Mucosa of rectum (tissue), 2 donors: ENCODE measurements around the gene DNAJC15.
"Not testable (repeated sequence)": the region's sequence is repeated elsewhere in the genome, so short reads cannot be mapped to it uniquely, and the experiment has no call there.

Source experiments
- H3K27ac ChIP-seq, 2 donors: one replicate each; pipeline ENCODE4 v1.7.0; 2013; ENCODE audit warnings: inconsistent platforms in 2 of 2, low read depth in 2 of 2, low read length in 2 of 2
- H3K27me3 ChIP-seq, 2 donors: one replicate each; pipeline ENCODE4 v1.7.0; 2013; ENCODE audit warnings: low read length in 2 of 2; ENCODE audit not compliant: control insufficient read depth in 2 of 2, insufficient read depth in 2 of 2
- H3K36me3 ChIP-seq, 2 donors: one replicate each; pipeline ENCODE4 v1.7.0; 2013; ENCODE audit warnings: low read length in 2 of 2; ENCODE audit not compliant: control insufficient read depth in 2 of 2, insufficient read depth in 2 of 2
- H3K4me1 ChIP-seq, 2 donors: one replicate each; pipeline ENCODE4 v1.7.0; 2013; ENCODE audit warnings: low read length in 2 of 2, mild to moderate bottlenecking in 1 of 2; ENCODE audit not compliant: control insufficient read depth in 2 of 2, insufficient read depth in 2 of 2
- H3K4me3 ChIP-seq, 2 donors: one replicate each; pipeline ENCODE4 v1.7.0; 2013; ENCODE audit warnings: low read length in 2 of 2
- H3K9ac ChIP-seq, 2 donors: one replicate each; pipeline ENCODE4 v1.7.0; 2013; ENCODE audit warnings: low read length in 2 of 2, low read depth in 1 of 2, mild to moderate bottlenecking in 1 of 2
- H3K9me3 ChIP-seq, 2 donors: one replicate each; pipeline ENCODE4 v1.7.0; 2013; ENCODE audit warnings: low read length in 2 of 2; ENCODE audit not compliant: control insufficient read depth in 2 of 2
- donor health status: healthy.
- donor health status: Normal muscosa, but diverticular disease.

Gene DNAJC15

DNA sequence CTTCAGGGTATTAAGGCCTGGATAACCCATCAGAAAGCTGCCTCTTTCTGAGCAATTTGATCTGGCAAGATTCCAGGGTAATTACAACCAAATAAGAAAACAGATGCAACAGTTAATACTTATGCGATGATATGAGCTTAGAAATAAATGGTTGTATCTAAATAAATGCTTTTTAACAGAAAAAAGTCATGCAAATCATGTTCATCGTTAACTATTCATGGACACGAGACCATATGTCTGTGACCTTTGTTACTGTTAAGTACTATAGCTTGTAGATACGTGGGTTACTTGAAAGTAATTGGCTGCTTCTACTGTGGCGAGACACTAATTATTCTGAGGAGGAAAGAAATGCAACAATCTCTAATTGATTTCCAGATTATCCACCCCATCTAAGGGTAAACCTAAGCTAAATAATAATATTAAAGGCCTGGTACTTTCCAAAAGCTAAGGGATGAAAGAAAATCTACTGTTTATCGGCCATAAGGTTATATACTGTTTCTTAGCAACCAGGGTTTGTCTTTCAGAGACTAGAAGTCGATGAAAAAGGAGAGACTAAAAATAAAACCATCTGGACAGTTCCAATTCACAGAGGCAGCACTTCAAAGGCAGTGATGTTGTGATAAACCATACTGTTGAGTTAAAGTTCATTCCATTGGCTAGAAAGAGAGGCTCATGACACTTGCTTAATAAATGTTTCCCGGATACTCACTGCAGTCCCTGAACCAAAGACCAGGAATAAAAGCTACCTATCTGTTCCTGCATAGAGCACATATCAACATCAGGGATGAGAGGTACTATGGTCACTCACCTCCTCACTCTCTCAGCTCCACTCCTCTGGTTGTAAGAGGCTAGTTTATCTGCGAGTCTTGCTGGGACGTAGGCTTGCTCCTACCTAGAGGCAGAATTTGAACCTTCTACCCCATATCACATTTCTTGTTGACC, 32.8 kb upstream of the DNAJC15 start:
- Histone ChIP-seq H3K27ac (peak overlapping the region; percentile 46 to 88), H3K4me1 (peaks cover 19 to 25% of the 10 kb centered on the region in 2 donors), H3K9me3 (no peaks in the 10 kb centered on the region), H3K9ac (peak overlapping the region; percentile 34 to 51), H3K27me3 (no peaks in the 10 kb centered on the region), H3K36me3 (no peaks in the 10 kb centered on the region), H3K4me3 (peak overlapping the region; percentile 85 to 92)

GRCh38 chr13:42991233-42991897, 32.0 kb upstream of the DNAJC15 start:
- Histone ChIP-seq H3K4me1 (peaks cover 15 to 20% of the 10 kb centered on the region in 2 donors), H3K4me3 (peak overlapping the region; percentile 85 to 92), H3K27ac (peak overlapping the region; percentile 88), H3K9ac (peak overlapping the region; percentile 68 to 86)
- not testable (repeated sequence) for H3K27me3 ChIP-seq, H3K36me3 ChIP-seq, H3K9me3 ChIP-seq

DNA sequence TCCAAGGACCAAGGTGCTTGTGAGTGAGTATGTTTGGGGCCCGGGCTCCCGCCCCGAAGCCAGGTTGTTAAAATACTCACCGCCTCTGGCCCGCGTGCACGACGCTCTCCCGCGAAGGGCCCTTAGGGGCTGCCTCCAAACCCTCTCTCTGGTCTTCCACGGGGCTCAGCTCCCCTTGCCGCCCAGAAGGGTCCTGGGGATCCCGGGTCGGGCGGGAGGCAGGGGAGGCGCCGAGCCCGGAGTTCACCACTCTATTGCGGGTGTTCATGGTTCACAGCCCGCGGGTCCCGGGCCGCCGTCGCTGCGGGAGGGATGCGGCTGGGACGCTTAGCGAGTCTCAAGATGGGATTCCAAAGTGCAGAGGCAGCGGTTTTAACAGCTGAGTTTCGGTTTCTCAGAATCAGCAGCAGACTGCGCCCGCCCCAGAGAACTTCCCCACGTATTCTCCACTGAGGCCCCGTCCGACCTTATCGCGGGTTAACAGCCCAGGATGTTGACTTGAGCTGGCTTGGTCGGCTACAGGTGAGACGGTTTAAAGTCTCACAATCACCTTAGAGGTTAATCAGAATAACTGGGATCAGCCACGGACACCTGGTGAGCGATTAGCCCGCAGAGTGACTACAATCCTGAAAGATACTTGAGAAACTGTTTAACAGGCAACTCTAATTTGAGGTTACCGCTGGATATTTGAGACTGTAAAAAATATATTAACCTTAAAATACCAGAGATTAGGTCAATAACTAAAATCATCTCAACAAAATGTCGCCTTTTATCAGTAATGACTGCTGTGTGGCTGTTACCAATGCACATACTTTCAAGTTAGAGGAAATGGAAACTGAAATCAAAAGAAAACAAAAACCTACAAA, 31.3 kb upstream of the DNAJC15 start, which contains the start of gene EPSTI1:
Gene EPSTI1 (minus strand): TSS at position 344 of the 866 bp plus-strand sequence. CDS start 76 bp downstream, at position 268.
- Histone ChIP-seq H3K9ac (peak within 1 kb of the TSS; percentile 68 to 86), H3K4me3 (peak within 1 kb of the TSS; percentile 85 to 92), H3K4me1 (peaks cover 15 to 20% of the 10 kb centered on the region in 2 donors), H3K27ac (peak within 1 kb of the TSS; percentile 88), H3K9me3 (no peaks in the 10 kb centered on the region), H3K27me3 (no peaks in the 10 kb centered on the region), H3K36me3 (no peaks in the 10 kb centered on the region)

GRCh38 chr13:42992764-42993122, 30.6 kb upstream of the DNAJC15 start:
- Histone ChIP-seq H3K9me3 (no peaks in the 10 kb centered on the region), H3K27me3 (no peaks in the 10 kb centered on the region), H3K36me3 (no peaks in the 10 kb centered on the region), H3K4me1 (peaks cover 15 to 20% of the 10 kb centered on the region in 2 donors), H3K4me3 (peak overlapping the region; percentile 85 to 92), H3K27ac (peak overlapping the region; percentile 88), H3K9ac (peak overlapping the region; percentile 68 to 86)

DNA sequence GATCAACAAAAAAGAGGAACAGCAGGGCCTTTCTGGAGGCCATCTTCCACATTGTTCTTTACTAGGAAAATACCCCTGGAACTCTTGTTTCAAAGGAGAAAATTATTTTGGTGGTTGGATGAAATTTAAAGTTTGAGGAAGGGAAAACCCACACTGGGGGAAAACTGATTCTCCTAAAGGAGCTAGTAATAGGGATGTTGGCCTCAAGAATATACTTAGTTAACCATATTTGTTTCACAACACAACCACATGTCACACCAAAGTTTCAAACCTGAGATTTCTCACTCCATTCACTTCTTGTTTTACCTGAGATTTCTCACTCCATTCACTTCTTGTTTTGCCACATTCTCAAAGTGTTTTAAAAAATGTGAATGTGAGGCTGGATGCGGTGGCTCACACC, 28.5 kb upstream of the DNAJC15 start:
- Histone ChIP-seq H3K9me3 (no peaks in the 10 kb centered on the region), H3K27ac (no peak overlapping the region), H3K4me1 (peaks cover 15 to 20% of the 10 kb centered on the region in 2 donors), H3K4me3 (no peak overlapping the region), H3K36me3 (no peaks in the 10 kb centered on the region), H3K9ac (no peak overlapping the region), H3K27me3 (no peaks in the 10 kb centered on the region)

- Histone ChIP-seq H3K4me3 (no peak overlapping the region), H3K27ac (no peak overlapping the region), H3K9me3 (no peaks in the 10 kb centered on the region), H3K27me3 (no peaks in the 10 kb centered on the region), H3K4me1 (peaks cover 4% of the 10 kb centered on the region in 2 donors), H3K36me3 (no peaks in the 10 kb centered on the region), H3K9ac (no peak overlapping the region)
Observed at GRCh38 chr13:42996584-42996983, 26.8 kb upstream of the DNAJC15 start.

GRCh38 chr13:42997381-42997780, 26.0 kb upstream of the DNAJC15 start:
- no peak overlapping the region for H3K9ac ChIP-seq
- no peaks in the 10 kb centered on the region for H3K27me3 ChIP-seq
- H3K27ac ChIP-seq, result no peak overlapping the region
- no peaks in the 10 kb centered on the region for H3K9me3 ChIP-seq
- H3K36me3 ChIP-seq, result no peaks in the 10 kb centered on the region
- H3K4me3 ChIP-seq, result no peak overlapping the region
- H3K4me1 ChIP-seq, result peaks cover 4% of the 10 kb centered on the region in 2 donors

GRCh38 chr13:42999491-42999890, 23.9 kb upstream of the DNAJC15 start:
- Histone ChIP-seq H3K9me3 (no peaks in the 10 kb centered on the region), H3K9ac (no peak overlapping the region), H3K4me1 (no peaks in the 10 kb centered on the region), H3K27ac (no peak overlapping the region), H3K27me3 (no peaks in the 10 kb centered on the region), H3K36me3 (no peaks in the 10 kb centered on the region), H3K4me3 (no peak overlapping the region)

DNA sequence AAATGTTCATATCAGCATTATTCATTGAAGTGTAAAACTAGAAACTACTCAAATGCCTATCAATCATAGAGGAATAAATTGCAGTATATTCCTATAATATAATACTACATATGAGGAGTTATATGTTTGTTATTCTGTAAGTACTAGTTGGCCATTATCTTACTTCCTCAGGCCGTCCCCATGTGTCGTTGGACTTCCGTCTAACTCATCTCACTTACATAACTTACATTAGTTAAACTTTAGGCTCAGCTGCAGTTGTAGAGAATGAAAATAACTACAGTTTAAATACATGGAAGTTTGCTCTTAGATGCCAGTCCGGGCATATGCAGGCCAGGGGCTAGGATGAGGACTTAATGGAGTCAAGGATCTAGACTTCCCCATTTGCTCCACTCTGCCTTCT, 22.7 kb upstream of the DNAJC15 start:
- H3K27me3 ChIP-seq, result no peaks in the 10 kb centered on the region
- H3K36me3 ChIP-seq, result no peaks in the 10 kb centered on the region
- no peak overlapping the region for H3K4me3 ChIP-seq
- H3K9me3 ChIP-seq, result no peaks in the 10 kb centered on the region
- H3K9ac ChIP-seq, result no peak overlapping the region
- no peaks in the 10 kb centered on the region for H3K4me1 ChIP-seq
- H3K27ac ChIP-seq, result no peak overlapping the region
